GM19025 (cell line): ENCODE results near the gene MKKS.

ENCODE experiments used
- ATAC-seq: cut with Tn5 transposase; IDR thresholded peaks from one replicate; pipeline ENCODE4 v1.9.1; 2021; ENCODE audit warnings: mild to moderate bottlenecking, low read depth, moderate library complexity; ENCODE audit not compliant: unreplicated experiment

MKKS gene

DNA sequence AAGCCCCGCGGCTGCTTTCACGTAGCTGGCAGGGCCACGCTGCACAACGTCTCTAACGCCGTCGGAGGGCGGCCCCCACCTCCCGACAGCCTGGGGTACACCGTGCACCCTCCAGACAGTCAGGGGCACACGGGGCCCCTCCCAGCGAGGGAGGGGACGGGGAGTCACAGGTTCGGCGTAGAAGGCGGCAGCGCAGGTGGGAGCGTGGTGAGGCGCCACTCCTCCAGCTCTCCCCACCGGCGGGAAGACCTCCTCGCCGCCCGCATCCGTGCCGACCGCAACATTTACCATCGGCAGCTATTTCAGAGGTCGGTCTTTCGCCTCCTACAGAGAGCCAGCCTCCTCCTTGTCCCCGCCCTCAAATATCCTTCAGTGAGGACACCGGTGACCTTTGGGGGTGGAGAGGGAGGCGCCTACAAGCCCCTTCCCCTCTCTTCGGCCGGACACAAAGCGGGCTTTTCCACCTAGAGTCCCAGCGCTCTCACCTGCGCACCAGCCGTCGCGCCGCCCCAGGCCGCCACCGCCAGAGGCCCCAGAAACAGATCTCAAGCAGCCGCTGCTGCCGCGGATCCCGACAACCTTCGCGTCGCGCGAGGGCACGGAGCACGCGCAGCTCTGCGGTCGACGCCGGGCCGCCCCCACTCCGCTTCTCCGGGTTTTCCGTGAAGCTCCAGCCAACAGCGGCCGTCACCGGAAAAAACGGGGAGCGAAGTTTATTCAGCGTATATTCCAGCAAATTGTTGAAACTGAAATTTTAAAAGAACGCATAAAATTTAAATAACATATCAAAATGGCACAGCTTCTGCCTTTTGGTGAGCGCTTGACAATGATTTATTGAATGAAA lies at the start of gene MKKS:
MKKS (minus strand) TSS at position 600 of the 844 bp plus-strand sequence. CDS start 20,708 bp downstream, outside the sequence.
- peak; percentile 50 for ATAC-seq

GRCh38 chr20:10483691-10484090 lies 49.7 kb upstream of the MKKS start:
- ATAC-seq, result no peak

GRCh38 chr20:10481676-10482075 lies 47.7 kb upstream of the MKKS start:
- no peak for ATAC-seq

DNA sequence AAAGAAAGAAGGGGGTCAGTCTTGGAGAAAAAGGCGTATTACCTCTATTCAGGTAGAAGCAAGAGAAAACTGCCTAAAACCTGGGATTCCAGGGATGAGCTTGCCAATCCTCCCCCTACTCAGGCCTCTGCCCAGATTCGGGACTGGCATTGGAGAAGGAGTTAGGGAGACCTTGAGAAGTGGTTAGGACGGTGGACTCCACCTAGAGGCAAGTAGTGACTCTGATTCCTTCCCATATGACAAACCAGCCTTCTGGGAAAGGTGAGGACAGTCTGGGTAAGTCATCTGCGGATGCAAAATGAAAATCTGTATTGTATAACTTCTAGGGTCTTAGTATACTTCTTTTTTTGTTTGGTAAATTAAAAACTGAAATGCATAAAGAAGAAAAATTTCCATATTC lies 44.9 kb upstream of the MKKS start:
- ATAC-seq, result no peak

GRCh38 chr20:10478205-10478604 lies 44.2 kb upstream of the MKKS start:
- ATAC-seq, result peak; percentile 65

DNA sequence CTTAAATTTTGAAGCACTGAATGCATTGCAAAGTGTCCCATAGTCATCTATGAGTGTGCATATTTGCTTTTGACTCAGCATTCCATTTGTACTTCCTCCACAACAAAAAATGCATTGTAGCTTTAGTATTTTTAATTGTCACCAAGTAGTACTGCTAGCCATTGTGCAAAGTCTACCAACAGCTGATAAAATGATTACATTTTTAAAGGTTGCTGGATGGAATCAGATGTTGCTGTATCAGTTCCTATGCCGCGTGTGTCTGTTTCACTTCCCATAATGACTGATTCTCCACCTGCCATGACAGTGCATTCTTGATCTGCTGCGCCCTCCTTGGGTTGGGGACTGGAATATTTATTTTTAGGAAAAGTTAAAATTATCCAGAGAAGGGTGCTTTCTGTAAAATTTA lies 42.3 kb upstream of the MKKS start:
- ATAC-seq, result peak; percentile 60

DNA sequence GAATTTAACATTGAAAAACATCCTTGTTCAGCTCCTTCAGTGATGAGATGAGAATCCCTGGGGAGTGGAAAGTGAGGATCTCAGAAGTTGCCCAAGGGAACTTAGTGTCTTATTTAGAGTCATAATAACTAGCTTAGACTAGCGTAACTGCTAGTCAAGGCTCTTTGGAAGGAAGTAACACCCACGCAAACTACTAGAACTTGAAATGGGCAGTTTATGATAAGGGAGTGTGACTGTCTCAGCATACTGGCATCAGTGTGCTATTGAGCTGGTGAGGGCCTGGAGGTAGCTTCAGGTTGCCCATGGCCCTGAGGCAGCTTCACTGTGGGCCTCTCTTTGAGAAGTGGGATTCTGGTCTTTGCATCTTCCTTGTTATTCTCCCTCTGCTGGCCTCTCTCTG lies 41.2 kb upstream of the MKKS start:
- ATAC-seq, result no peak

- ATAC-seq, result no peak
Observed at GRCh38 chr20:10474606-10475184, 40.7 kb upstream of the MKKS start.

- no peak for ATAC-seq
Observed at GRCh38 chr20:10472871-10473270, 38.8 kb upstream of the MKKS start.

- no peak for ATAC-seq
Observed at GRCh38 chr20:10470276-10470675, 36.3 kb upstream of the MKKS start.

DNA sequence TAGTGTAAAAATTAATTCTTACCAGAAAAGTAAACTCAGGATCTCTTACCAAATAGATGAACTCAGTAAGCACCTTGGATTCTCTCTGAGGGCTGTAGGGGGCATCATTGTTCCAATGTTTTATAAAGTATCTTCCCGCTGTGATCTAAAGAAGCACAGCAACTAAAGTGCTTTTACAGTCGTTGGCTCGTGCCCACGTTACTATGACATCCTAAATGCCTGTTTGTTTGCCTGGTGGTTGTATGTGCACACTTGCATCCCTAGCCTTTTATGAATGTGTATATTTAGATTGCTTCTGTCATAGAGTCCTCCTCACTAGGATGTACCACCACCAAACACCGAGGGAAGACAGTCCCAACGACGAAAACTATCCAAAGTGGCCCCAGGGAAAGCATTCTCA lies 35.6 kb upstream of the MKKS start:
- no peak for ATAC-seq

GRCh38 chr20:10469056-10469455 lies 35.0 kb upstream of the MKKS start:
- ATAC-seq, result no peak

- no peak for ATAC-seq
Observed at GRCh38 chr20:10468340-10468845, 34.4 kb upstream of the MKKS start.

GRCh38 chr20:10467681-10468339 lies 33.8 kb upstream of the MKKS start:
- no peak for ATAC-seq

GRCh38 chr20:10466855-10467254 lies 32.8 kb upstream of the MKKS start:
- ATAC-seq, result no peak

DNA sequence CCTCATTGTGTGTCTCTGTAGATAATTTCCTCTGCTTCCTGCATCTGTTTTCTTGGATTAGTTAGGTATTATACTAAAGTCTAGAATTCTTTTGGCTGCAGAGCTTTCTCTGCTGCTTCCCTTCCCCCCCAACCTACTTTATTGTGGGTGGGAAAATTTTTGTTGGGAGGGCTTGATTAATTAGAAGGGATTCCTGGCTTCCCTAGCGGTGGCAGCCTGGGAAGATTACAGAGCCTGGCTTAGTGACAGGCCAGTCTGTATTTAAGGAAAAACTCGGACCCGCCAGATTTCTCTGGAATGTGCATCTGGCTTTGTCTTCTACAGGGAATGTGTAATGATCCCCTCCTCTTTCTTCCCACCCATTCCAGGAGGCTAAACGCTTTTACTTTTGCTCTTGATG lies 32.3 kb upstream of the MKKS start:
- ATAC-seq, result no peak

DNA sequence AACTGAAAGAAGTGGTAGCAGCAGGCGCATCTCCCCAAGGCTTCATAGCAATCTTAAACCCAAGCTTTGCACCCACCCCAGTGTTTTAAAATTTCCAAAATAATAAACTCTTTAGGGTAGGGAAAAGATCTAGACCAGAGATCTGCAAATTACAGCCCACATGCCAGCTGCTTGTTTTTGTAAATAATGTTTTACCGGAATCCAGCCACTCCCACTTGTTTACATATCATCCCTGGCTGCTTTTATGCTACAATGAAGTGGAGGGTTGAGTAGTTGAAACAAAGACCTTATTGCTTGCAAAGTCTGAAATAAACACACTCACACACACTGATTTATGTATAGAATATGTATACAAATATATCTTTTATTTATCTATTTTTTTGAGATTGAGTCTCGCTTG lies 31.1 kb upstream of the MKKS start:
- ATAC-seq, result no peak

GRCh38 chr20:10463622-10464021 lies 29.6 kb upstream of the MKKS start:
- no peak for ATAC-seq

- no peak for ATAC-seq
Observed at GRCh38 chr20:10462516-10462915, 28.5 kb upstream of the MKKS start.

DNA sequence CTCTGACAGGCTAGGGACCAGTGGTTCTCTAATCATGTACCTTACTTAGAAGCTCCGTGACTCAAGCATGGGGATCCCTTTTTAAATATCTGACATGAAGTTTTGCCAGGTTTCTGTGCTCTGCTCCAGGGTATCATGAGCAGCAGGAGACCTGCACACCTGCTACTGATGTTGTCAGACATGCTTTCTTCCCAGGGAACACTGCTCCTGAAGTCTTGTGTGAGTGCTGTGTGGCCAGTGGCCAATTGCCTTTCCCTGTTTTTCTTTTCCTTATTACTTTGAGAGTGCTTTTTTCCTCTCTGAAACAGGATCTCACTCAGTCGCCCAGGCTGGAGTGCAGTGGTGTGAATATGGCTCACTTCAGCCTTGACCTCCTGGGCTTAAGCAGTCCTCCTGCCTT lies 27.5 kb upstream of the MKKS start:
- no peak for ATAC-seq

DNA sequence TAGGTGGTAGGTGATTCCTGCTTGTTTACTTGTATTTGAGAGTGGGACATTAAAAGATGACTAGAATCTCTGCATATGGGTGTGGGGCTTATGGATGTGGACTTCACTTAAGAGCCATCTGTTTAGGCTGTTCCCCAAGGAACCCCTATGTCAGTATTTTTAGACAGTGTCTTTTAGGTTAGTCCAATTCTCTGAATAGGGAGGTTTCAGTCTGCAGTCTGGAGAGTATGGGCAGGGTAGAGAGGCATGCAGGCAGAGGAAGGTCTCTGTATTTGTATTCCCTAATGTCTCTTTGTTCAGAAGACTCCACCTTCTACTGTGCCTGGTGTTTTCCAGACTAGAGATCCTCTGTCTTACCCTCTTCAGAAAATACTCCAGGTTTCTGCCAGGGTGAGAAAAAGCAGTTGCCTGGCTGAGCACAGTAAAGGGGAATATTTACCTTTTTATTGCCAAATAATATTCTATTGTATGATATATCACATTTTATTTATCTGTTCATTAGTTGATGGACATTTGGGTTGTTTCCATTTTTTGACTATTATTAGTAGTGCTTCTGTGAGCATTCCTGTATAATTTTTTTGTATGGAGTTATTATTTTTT lies 20.2 kb upstream of the MKKS start:
- ATAC-seq, result no peak
